Sigmoid colon (tissue), 4 donors: ENCODE data around the gene SHISA6.

Experiments used
- EP300 ChIP-seq, 4 donors: sonication (generic); formaldehyde crosslinking; IDR thresholded peaks; one replicate each; pipeline ENCODE4 v1.6.1; 2017; ENCODE audit warnings: antibody characterized with exemption in 4 of 4
- TF ChIP-seq, protein P1 (sequence below), 4 experiments: fragments of 450-650 bp in 3 of 4; fragments of 200-600 bp in 1 of 4; IDR thresholded peaks; one replicate each; pipeline ENCODE4 v1.5.1; 2016 to 2019; ENCODE audit warnings: antibody characterized with exemption in 4 of 4, mild to moderate bottlenecking in 3 of 4, moderate library complexity in 2 of 4

DNA sequence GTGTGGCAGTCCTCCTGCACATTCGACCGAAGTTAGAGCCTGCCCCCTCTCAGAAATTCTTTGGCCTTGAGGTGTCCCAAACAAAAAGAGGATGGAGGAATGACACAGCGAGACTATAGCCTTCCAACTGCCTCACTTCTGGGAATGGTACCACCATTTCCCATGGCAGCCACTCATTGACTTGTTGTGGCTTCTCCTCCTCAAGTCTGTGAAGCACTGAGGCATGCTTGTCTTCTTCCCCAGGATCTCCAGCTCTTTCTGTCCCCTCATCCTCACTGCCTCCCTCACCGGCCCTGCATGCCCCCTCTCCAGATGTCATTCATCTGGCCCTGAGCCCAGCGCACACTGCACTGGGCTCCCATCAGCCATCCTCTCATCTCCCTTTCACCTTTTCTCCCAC is 313.5 kb downstream of the SHISA6 start:
- TF ChIP-seq, protein P1, sequence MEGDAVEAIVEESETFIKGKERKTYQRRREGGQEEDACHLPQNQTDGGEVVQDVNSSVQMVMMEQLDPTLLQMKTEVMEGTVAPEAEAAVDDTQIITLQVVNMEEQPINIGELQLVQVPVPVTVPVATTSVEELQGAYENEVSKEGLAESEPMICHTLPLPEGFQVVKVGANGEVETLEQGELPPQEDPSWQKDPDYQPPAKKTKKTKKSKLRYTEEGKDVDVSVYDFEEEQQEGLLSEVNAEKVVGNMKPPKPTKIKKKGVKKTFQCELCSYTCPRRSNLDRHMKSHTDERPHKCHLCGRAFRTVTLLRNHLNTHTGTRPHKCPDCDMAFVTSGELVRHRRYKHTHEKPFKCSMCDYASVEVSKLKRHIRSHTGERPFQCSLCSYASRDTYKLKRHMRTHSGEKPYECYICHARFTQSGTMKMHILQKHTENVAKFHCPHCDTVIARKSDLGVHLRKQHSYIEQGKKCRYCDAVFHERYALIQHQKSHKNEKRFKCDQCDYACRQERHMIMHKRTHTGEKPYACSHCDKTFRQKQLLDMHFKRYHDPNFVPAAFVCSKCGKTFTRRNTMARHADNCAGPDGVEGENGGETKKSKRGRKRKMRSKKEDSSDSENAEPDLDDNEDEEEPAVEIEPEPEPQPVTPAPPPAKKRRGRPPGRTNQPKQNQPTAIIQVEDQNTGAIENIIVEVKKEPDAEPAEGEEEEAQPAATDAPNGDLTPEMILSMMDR (IDR thresholded peaks at IDR 0.05) = no peak
- no peak for TF ChIP-seq EP300 (IDR thresholded peaks at IDR 0.05)
